BJ (cell line): ENCODE measurements around the gene MED23. TPM values are rescaled to one million over a fixed set of nuclear protein-coding genes. Genes with fewer than 3 reads are reported as not detected.

Experiments used
- CTCF ChIA-PET: fragments of 350-600 bp; formaldehyde crosslinking; extraction: SDS; loops from one replicate; lab custom pipeline; 2021; ENCODE audit warnings: antibody characterized with exemption, inconsistent platforms; lab: Yijun Ruan, JAX
- POLR2A ChIA-PET: fragments of 300-600 bp; sonication (Branson Sonifier 250); formaldehyde crosslinking; extraction: SDS; loops from one replicate; lab custom pipeline; 2021; ENCODE audit warnings: antibody characterized with exemption; lab: Charles Lee
- DNase-seq: peaks from one replicate; pipeline ENCODE4 v3.0.0-alpha.2; 2011; ENCODE audit warnings: low read depth
- H3K27me3 ChIP-seq: 2 replicates; pipeline ENCODE4 v1.6.0; 2011; ENCODE audit warnings: low read length; ENCODE audit not compliant: control insufficient read depth, insufficient read depth
- H3K36me3 ChIP-seq: 2 replicates; pipeline ENCODE4 v1.5.1; 2011; ENCODE audit warnings: low read length; ENCODE audit not compliant: control insufficient read depth, insufficient read depth
- H3K4me3 ChIP-seq: 2 replicates; pipeline ENCODE4 v1.5.1; 2011; ENCODE audit warnings: low read depth, mild to moderate bottlenecking, control low read depth, low read length
- polyA plus RNA-seq: library from polyadenylated mRNA; depleted of rRNA; stranded (reverse); fragments of >200 nt; gene quantifications from 2 replicates; pipeline ENCODE4 v1.2.3, GENCODE V29; 2011
- TF ChIP-seq, protein P1 (sequence below): IDR thresholded peaks from 2 replicates; pipeline ENCODE4 v1.5.1; 2011; ENCODE audit warnings: low read depth, mild to moderate bottlenecking, control low read depth, inconsistent platforms, low read length, moderate library complexity; ENCODE audit not compliant: insufficient read depth

The MED23 gene
- polyA plus RNA-seq, 1 experiment: 16.5 TPM

DNA sequence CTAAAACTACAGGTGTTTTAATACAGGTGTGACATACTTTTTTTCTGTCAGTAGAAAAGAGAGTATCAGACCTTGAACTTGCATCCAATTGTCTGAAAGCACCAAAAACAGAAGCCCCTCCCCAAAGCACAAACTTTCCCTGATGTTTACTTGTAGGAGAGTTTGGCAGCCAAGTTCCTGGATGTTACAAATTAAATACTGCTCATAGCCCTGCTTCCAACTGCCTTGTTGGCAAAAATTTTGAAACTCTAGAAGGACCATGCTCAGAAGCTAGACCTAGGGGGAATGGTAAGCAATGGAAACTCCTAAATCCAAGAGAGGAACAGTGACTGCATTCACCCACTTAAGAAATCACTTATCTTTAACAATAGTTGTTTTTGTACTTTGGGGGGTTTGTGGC, 72.0 kb downstream of the MED23 start:
- CTCF ChIA-PET: no interaction called here
- Histone ChIP-seq H3K36me3 (no peaks in the 10 kb centered on the region), H3K27me3 (no peaks in the 10 kb centered on the region), H3K4me3 (no peak overlapping the region)
- POLR2A ChIA-PET: no interaction called here
- no peak for DNase-seq
- TF ChIP-seq, protein P1, sequence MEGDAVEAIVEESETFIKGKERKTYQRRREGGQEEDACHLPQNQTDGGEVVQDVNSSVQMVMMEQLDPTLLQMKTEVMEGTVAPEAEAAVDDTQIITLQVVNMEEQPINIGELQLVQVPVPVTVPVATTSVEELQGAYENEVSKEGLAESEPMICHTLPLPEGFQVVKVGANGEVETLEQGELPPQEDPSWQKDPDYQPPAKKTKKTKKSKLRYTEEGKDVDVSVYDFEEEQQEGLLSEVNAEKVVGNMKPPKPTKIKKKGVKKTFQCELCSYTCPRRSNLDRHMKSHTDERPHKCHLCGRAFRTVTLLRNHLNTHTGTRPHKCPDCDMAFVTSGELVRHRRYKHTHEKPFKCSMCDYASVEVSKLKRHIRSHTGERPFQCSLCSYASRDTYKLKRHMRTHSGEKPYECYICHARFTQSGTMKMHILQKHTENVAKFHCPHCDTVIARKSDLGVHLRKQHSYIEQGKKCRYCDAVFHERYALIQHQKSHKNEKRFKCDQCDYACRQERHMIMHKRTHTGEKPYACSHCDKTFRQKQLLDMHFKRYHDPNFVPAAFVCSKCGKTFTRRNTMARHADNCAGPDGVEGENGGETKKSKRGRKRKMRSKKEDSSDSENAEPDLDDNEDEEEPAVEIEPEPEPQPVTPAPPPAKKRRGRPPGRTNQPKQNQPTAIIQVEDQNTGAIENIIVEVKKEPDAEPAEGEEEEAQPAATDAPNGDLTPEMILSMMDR: no peak

DNA sequence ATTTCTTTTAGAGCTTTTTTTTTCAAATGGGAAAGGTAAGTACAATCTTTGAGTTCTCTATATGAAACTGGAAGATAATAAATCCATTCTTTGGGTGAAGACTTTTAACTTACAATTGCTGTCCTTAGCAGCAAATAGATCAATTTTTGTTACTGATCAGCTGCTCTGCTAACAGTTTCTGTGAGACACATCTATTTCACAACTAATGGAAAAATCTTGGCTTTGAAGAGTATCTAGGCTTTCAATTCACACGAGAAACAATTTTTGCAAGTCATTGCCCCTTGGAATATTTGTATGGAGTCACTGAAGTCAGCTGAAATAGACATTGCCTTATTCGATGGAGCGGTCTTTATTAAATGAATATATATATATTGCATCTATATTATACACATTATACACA, 75.5 kb downstream of the MED23 start:
- ChIA-PET CTCF (interaction anchor here (1.2 to 1.3 kb wide), 2 partner anchors 23 to 75 kb away, joined by 3 read pairs; partner anchors contain the start of gene MED23), POLR2A (interaction anchor here (0.7 kb wide), 1 partner anchor 72 kb away, joined by 5 read pairs; no protein-coding TSS in a partner anchor)
- DNase-seq: no peak
- Histone ChIP-seq H3K27me3 (peaks cover 5% of the 10 kb centered on the region; the same call in 1 of the 2 replicates), H3K4me3 (no peak overlapping the region), H3K36me3 (no peaks in the 10 kb centered on the region)
- TF ChIP-seq, protein P1: no peak

DNA sequence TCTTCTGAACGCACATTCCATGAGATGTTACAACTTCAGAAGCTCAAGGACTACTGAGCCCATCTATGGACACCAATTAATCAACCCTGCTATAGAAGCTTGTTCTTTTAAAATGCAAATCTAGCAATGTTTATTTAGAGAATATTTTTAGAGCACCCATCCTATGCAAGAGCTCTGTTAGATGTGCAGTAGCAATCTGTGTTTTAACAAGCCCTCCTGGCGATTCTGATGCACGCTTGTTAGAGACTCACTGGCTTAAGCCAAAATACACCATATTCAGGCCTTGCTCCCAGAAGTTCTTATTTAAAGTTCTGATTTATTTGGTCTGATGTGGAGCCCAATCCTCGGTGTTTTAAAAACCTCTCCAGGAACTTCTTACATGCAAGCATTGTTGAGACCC, 76.1 kb downstream of the MED23 start:
- ChIA-PET CTCF (interaction anchor here (0.8 to 1.3 kb wide), 2 partner anchors 19 to 24 kb away, joined by 3 to 4 read pairs; no protein-coding TSS in a partner anchor), POLR2A (no interaction called here)
- TF ChIP-seq, protein P1: no peak
- Histone ChIP-seq H3K4me3 (no peak overlapping the region), H3K27me3 (peaks cover 7% of the 10 kb centered on the region; the same call in 1 of the 2 replicates), H3K36me3 (no peaks in the 10 kb centered on the region)
- DNase-seq: no peak

DNA sequence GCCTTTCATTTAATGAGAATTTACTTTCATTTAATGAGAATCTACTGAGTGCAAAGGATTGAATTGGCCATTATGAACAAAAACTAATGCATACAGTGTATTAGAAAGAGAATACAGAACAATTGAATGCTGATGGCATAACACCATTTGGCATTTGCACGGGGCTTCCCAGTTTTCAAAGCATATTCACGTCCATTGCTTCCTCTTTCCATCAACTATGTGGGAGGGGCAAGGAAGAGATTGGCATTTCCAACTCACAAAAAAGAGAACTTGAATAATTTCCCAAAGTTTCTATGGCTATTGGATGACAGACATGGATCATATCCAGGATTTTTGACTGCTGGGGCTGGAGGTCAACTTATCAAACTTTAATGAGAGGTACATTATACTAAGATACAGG, 78.2 kb downstream of the MED23 start:
- TF ChIP-seq, protein P1: no peak
- no peak for DNase-seq
- ChIA-PET POLR2A (no interaction called here), CTCF (no interaction called here)
- Histone ChIP-seq H3K4me3 (no peak overlapping the region), H3K36me3 (no peaks in the 10 kb centered on the region), H3K27me3 (peaks cover 7% of the 10 kb centered on the region; the same call in 1 of the 2 replicates)

DNA sequence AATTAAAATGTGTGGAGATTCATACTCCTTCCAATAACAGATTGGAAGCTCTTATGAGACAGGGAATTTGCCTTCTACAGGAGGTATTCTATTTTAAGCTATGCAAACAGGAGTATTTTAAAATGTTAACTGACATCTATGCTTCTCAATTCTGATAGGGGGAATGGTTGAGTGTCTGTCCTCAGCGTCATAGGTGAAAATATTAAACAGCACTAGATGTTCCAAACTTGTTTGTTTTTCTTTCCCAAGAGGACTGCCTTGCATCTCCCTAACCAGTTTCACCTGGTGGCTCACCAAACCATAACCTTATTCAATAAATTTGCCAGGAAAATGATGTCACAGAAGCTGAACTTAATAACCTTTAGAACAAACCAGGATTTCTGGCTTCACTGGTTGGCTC, 79.6 kb downstream of the MED23 start:
- POLR2A ChIA-PET: no interaction called here
- H3K27me3 ChIP-seq: peaks cover 7% of the 10 kb centered on the region; the same call in 1 of the 2 replicates
- no peaks in the 10 kb centered on the region for H3K36me3 ChIP-seq
- CTCF ChIA-PET: interaction anchor here (2.8 kb wide), 1 partner anchor 15 kb away, joined by 12 read pairs; no protein-coding TSS in a partner anchor
- H3K4me3 ChIP-seq: no peak overlapping the region
- DNase-seq: no peak
- TF ChIP-seq, protein P1: no peak
